MM.1S (cell line): ENCODE results near the gene LIMS3.
"Not testable (repeated sequence)": the region's sequence is repeated elsewhere in the genome, so short reads cannot be mapped to it uniquely, and the experiment has no call there.

Source experiments
- EZH2 ChIP-seq: fragments of 300-600 bp; sonication (generic); optimal IDR thresholded peaks from 2 replicates; pipeline ENCODE3; 2017; ENCODE audit warnings: low read depth, mild to moderate bottlenecking, antibody characterized with exemption, low read length, mixed read lengths
- EZH2phosphoT487 ChIP-seq: fragments of 300-600 bp; sonication (generic); IDR thresholded peaks from 2 replicates; pipeline ENCODE4 v1.6.1; 2018; ENCODE audit warnings: antibody characterized with exemption, low read length
- TF ChIP-seq, protein P1 (sequence below): fragments of 300-600 bp; sonication (generic); IDR thresholded peaks from 2 replicates; pipeline ENCODE4 v1.5.1; 2016; ENCODE audit warnings: antibody characterized with exemption, low read length, mixed read lengths

DNA sequence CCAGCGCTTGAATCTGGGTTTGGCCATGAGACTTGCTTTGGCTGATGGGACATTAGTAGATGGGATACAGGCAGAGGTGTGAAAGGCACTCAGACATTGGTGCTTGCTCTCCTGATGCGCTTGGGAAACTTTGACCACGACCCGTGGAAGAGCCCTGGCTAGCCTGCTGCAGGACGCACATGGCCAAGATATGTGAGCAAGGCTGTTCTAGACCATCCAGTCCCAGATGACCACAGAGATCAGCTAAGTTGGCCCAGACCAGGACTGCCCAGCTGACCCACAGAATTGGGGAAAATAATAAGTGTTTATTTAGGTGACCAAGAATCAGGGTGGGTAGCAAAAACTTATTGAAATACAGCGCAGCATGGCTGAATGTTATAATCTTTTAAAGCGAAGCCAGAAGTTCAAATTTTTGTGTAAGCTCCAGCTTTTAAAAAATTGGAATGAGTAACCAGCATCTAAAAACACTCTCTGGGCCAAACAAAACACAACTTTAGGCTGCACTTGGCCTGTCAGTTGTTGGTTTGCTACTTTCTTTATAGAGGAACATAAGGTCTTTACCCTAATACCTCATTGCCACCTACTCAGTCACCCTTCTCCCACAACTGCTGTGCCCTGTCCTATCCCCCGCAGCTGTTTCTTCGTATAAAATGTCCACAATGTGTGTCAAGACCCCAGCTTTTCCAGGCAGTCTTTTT is 51.8 kb downstream of the LIMS3 start:
- TF ChIP-seq, protein P1, sequence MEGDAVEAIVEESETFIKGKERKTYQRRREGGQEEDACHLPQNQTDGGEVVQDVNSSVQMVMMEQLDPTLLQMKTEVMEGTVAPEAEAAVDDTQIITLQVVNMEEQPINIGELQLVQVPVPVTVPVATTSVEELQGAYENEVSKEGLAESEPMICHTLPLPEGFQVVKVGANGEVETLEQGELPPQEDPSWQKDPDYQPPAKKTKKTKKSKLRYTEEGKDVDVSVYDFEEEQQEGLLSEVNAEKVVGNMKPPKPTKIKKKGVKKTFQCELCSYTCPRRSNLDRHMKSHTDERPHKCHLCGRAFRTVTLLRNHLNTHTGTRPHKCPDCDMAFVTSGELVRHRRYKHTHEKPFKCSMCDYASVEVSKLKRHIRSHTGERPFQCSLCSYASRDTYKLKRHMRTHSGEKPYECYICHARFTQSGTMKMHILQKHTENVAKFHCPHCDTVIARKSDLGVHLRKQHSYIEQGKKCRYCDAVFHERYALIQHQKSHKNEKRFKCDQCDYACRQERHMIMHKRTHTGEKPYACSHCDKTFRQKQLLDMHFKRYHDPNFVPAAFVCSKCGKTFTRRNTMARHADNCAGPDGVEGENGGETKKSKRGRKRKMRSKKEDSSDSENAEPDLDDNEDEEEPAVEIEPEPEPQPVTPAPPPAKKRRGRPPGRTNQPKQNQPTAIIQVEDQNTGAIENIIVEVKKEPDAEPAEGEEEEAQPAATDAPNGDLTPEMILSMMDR = not testable (repeated sequence)
- TF ChIP-seq EZH2, EZH2phosphoT487: not testable (repeated sequence)
